Brain microvascular endothelial cell (primary cell): Measurements from ENCODE around the gene IMPA2.

Experiments used
- DNase-seq: peaks from one replicate; pipeline ENCODE4 v3.0.0-alpha.2; 2020
- H3K27ac ChIP-seq: fragments of 250-450 bp; sonication (Bioruptor Pico); 2 replicates; pipeline ENCODE4 v1.5.1; 2020; ENCODE audit warnings: mild to moderate bottlenecking, moderate library complexity
- H3K27me3 ChIP-seq: fragments of 250-450 bp; sonication (Bioruptor Pico); replicated peaks from 2 replicates; pipeline ENCODE4 v1.5.1; 2020; ENCODE audit warnings: mild to moderate bottlenecking
- H3K36me3 ChIP-seq: fragments of 250-450 bp; sonication (Bioruptor Pico); replicated peaks from 2 replicates; pipeline ENCODE4 v1.5.1; 2020; ENCODE audit warnings: mild to moderate bottlenecking
- H3K4me3 ChIP-seq: 2 replicates; pipeline ENCODE4 v1.5.1; 2011; ENCODE audit warnings: low read depth, mild to moderate bottlenecking, control low read depth, low read length, moderate library complexity
- in situ Hi-C: cut with HindIII; loops from 2 replicates; pipeline ENCODE4 v1.10.0; 2017; ENCODE audit warnings: low sequenced_read_pairs, low pct_ligation_motif_present
- TF ChIP-seq, protein P1 (sequence below): IDR thresholded peaks from 2 replicates; pipeline ENCODE4 v1.5.1; 2011; ENCODE audit warnings: low read depth, mild to moderate bottlenecking, moderate library complexity, low read length, control low read depth, inconsistent platforms; ENCODE audit errors: missing control alignments

The IMPA2 gene

DNA sequence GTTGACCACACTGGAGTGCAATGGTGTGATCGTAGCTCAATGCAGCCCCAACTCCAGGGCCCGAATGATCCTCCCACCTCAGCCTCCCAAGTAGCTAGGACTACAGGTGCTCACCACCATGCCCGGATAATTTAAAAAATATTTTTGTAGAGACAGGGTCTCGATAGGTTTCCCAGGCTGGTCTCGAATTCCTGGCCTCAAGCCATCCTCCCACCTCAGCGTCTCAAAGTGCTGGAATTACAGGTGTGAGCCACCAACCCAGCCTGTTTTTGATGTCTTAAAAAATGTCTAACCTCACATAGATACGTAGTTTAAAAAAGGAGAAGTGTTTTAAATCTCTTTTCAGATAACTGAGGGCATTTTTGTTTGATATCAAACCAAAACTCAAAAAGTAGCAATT lies 37.6 kb downstream of the IMPA2 start:
- in situ Hi-C loops, result loop anchor here (25.0 kb wide), 1 partner anchor 282 kb away; no protein-coding TSS in a partner anchor
- Histone ChIP-seq H3K27ac (no peak overlapping the region), H3K36me3 (no peaks in the 10 kb centered on the region), H3K4me3 (no peak overlapping the region), H3K27me3 (no peaks in the 10 kb centered on the region)
- no peak for DNase-seq
- TF ChIP-seq, protein P1, sequence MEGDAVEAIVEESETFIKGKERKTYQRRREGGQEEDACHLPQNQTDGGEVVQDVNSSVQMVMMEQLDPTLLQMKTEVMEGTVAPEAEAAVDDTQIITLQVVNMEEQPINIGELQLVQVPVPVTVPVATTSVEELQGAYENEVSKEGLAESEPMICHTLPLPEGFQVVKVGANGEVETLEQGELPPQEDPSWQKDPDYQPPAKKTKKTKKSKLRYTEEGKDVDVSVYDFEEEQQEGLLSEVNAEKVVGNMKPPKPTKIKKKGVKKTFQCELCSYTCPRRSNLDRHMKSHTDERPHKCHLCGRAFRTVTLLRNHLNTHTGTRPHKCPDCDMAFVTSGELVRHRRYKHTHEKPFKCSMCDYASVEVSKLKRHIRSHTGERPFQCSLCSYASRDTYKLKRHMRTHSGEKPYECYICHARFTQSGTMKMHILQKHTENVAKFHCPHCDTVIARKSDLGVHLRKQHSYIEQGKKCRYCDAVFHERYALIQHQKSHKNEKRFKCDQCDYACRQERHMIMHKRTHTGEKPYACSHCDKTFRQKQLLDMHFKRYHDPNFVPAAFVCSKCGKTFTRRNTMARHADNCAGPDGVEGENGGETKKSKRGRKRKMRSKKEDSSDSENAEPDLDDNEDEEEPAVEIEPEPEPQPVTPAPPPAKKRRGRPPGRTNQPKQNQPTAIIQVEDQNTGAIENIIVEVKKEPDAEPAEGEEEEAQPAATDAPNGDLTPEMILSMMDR, result no peak

GRCh38 chr18:12021077-12021476 lies 39.8 kb downstream of the IMPA2 start:
- Histone ChIP-seq H3K27me3 (no peaks in the 10 kb centered on the region), H3K27ac (no peak overlapping the region), H3K4me3 (no peak overlapping the region), H3K36me3 (no peaks in the 10 kb centered on the region)
- in situ Hi-C loops, result loop anchor here (25.0 kb wide), 1 partner anchor 284 kb away; no protein-coding TSS in a partner anchor
- TF ChIP-seq, protein P1, result no peak
- DNase-seq, result no peak

DNA sequence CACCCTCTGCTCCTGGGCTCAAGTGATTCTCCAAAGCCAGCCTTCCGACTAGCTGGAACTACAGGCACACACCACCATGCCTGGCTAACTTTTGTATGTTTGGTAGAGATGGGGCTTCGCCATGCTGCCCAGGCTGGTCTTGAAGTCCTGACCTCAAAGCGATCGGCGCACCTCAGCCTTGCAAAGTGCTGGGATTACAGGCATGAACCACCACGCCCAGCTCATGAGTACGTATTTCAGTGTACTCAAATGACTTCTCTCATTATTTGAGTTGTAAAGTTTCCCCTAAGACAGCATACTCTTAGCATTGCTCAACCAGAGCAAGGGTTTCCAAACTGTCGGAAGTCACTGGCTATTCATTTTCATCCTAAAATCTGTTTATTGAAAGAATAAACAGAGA lies 40.3 kb downstream of the IMPA2 start:
- no peak overlapping the region for H3K27ac ChIP-seq
- no peaks in the 10 kb centered on the region for H3K36me3 ChIP-seq
- DNase-seq, result no peak
- no peak overlapping the region for H3K4me3 ChIP-seq
- TF ChIP-seq, protein P1, result no peak
- H3K27me3 ChIP-seq, result no peaks in the 10 kb centered on the region
- in situ Hi-C loops, result loop anchor here (25.0 kb wide), 1 partner anchor 284 kb away; no protein-coding TSS in a partner anchor

- no peaks in the 10 kb centered on the region for H3K36me3 ChIP-seq
- no peak for DNase-seq
- no peak overlapping the region for H3K4me3 ChIP-seq
- in situ Hi-C loops, result loop anchor here (25.0 kb wide), 1 partner anchor 286 kb away; no protein-coding TSS in a partner anchor
- no peaks in the 10 kb centered on the region for H3K27me3 ChIP-seq
- TF ChIP-seq, protein P1, result no peak
- H3K27ac ChIP-seq, result no peak overlapping the region
These were observed 42.1 kb downstream of the IMPA2 start for GRCh38 chr18:12023375-12023774.

GRCh38 chr18:12026562-12026961 lies 45.3 kb downstream of the IMPA2 start:
- H3K27me3 ChIP-seq, result no peaks in the 10 kb centered on the region
- H3K4me3 ChIP-seq, result no peak overlapping the region
- DNase-seq, result no peak
- no peak overlapping the region for H3K27ac ChIP-seq
- no peaks in the 10 kb centered on the region for H3K36me3 ChIP-seq
- in situ Hi-C loops, result no loop called here
- TF ChIP-seq, protein P1, result no peak

DNA sequence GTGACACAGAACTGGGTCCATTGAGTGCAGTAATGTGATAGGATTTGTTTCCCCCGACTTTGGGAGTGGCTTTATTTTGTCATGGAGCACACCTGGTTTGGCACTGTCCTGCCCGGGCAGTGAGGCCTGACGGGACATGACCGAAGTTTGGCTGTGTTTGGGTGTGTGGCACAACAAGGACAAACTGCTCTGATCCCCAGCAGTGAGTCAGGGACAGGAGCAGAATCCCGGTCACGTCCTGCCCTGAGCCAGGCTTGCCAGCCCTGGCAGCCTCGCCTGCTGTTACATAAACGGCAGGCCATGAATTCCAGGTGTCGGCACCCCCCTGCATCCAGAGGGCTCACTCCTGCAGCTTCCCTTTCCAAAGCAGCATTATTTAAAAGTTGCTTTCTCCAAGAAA lies 45.7 kb downstream of the IMPA2 start:
- in situ Hi-C loops, result no loop called here

More for the DNA sequence above, 45.7 kb downstream of the IMPA2 start:
- Histone ChIP-seq H3K27me3 (no peaks in the 10 kb centered on the region), H3K36me3 (no peaks in the 10 kb centered on the region), H3K27ac (no peak overlapping the region), H3K4me3 (no peak overlapping the region)
- no peak for DNase-seq
- TF ChIP-seq, protein P1, result no peak
